Measurements from ENCODE around the gene NCKAP5. TPM values are rescaled to one million over a fixed set of nuclear protein-coding genes. Genes with fewer than 3 reads are reported as not detected.

The NCKAP5 gene
- total and polyA plus RNA-seq, 2 donors (not counting 1 experiment from before 2014, with no cell fraction given): not detected

- Histone ChIP-seq H4K20me1 (ENCODE audit: control insufficient read depth, insufficient read depth, low read length, poor library complexity, severe bottlenecking) (no peaks in the 10 kb centered on the region), H3K36me3 (replicated peaks in 1 of 2; ENCODE audit: control extremely low read depth in 1 of 2, control insufficient read depth in 1 of 2, extremely low read depth in 1 of 2, insufficient read depth in 2 of 2, low read length in 1 of 2) (no peaks in the 10 kb centered on the region), H3K4me3 (ENCODE audit: control extremely low read depth in 1 of 5, extremely low read depth in 1 of 5, insufficient read depth in 1 of 5, low read depth in 2 of 5, low read length in 4 of 5) (no peak overlapping the region), H3K27me3 (replicated peaks in 1 of 4; ENCODE audit: control extremely low read depth in 1 of 4, control insufficient read depth in 3 of 4, insufficient read depth in 4 of 4, low read length in 3 of 4) (peaks cover 0 to 10% (median 0%) of the 10 kb centered on the region in 4 experiments), H3K9me3 (ENCODE audit: control extremely low read depth in 1 of 3, control insufficient read depth in 2 of 3, insufficient read depth in 1 of 3, low read length in 2 of 3) (peaks cover 0 to 4% (median 0%) of the 10 kb centered on the region in 3 donors), H3K4me2 (replicated peaks; ENCODE audit: low read depth, low read length, poor library complexity, severe bottlenecking) (no peak overlapping the region), H3K4me1 (ENCODE audit: control insufficient read depth in 2 of 2, insufficient read depth in 2 of 2, low read length in 2 of 2) (no peaks in the 10 kb centered on the region), H3K79me2 (ENCODE audit: control insufficient read depth, insufficient read depth, low read length) (no peaks in the 10 kb centered on the region), H2AFZ (ENCODE audit: insufficient read depth, low read depth, low read length, poor library complexity, severe bottlenecking) (no peak overlapping the region), H3K9ac (ENCODE audit: low read length) (no peak overlapping the region), H3K27ac (ENCODE audit: low read length in 2 of 2) (no peak overlapping the region)
- ChIA-PET POLR2A (no interaction called here), CTCF (no interaction called here)
- TF ChIP-seq EZH2 (IDR thresholded peaks at IDR 0.05; ENCODE audit: borderline replicate concordance, insufficient read depth, low read depth, low read length, poor library complexity, severe bottlenecking) (no peak), CTCF (IDR thresholded peaks at IDR 0.05) (no peak)
- Mint-ChIP-seq H3K9me3 (ENCODE audit: insufficient read depth) (no peaks in the 10 kb centered on the region), H3K4me3 (no peak overlapping the region), H3K4me1 (peaks cover 1% of the 10 kb centered on the region), H3K27ac (no peak overlapping the region), H3K27me3 (peaks cover 24% of the 10 kb centered on the region)
- intact Hi-C loops (cut with micrococcal nuclease): no loop called here
- ATAC-seq (ENCODE audit: low read depth) (no peak), DNase-seq (no peak)
- 100% methylated on average over 1 of the region's 5 CpGs for WGBS (ENCODE audit: insufficient coverage)
Observed at GRCh38 chr2:133270550-133270949, 297.7 kb downstream of the NCKAP5 start.

- Mint-ChIP-seq H3K27ac (no peak overlapping the region), H3K4me3 (no peak overlapping the region)
- WGBS (ENCODE audit: insufficient coverage): 0% methylated on average over 6 of the region's 17 CpGs
Observed at GRCh38 chr2:133266926-133267590, 301.2 kb downstream of the NCKAP5 start.

More at GRCh38 chr2:133266926-133267590, 301.2 kb downstream of the NCKAP5 start:
- DNase-seq (no peak), ATAC-seq (ENCODE audit: low read depth) (no peak)
- Histone ChIP-seq H3K27me3 (replicated peaks in 1 of 4; ENCODE audit: control extremely low read depth in 1 of 4, control insufficient read depth in 3 of 4, insufficient read depth in 4 of 4, low read length in 3 of 4) (peaks cover 0 to 10% (median 6%) of the 10 kb centered on the region in 4 experiments), H4K20me1 (ENCODE audit: control insufficient read depth, insufficient read depth, low read length, poor library complexity, severe bottlenecking) (no peaks in the 10 kb centered on the region), H3K4me2 (replicated peaks; ENCODE audit: low read depth, low read length, poor library complexity, severe bottlenecking) (no peak overlapping the region), H3K4me1 (ENCODE audit: control insufficient read depth in 2 of 2, insufficient read depth in 2 of 2, low read length in 2 of 2) (no peaks in the 10 kb centered on the region), H3K9me3 (ENCODE audit: control extremely low read depth in 1 of 3, control insufficient read depth in 2 of 3, insufficient read depth in 1 of 3, low read length in 2 of 3) (peaks cover 0 to 4% (median 0%) of the 10 kb centered on the region in 3 donors), H2AFZ (ENCODE audit: insufficient read depth, low read depth, low read length, poor library complexity, severe bottlenecking) (no peak overlapping the region), H3K79me2 (ENCODE audit: control insufficient read depth, insufficient read depth, low read length) (no peaks in the 10 kb centered on the region), H3K36me3 (replicated peaks in 1 of 2; ENCODE audit: control extremely low read depth in 1 of 2, control insufficient read depth in 1 of 2, extremely low read depth in 1 of 2, insufficient read depth in 2 of 2, low read length in 1 of 2) (no peaks in the 10 kb centered on the region), H3K27ac (ENCODE audit: low read length in 2 of 2) (no peak overlapping the region), H3K9ac (ENCODE audit: low read length) (no peak overlapping the region), H3K4me3 (ENCODE audit: control extremely low read depth in 1 of 5, extremely low read depth in 1 of 5, insufficient read depth in 1 of 5, low read depth in 2 of 5, low read length in 4 of 5) (no peak overlapping the region)
- no peaks in the 10 kb centered on the region for H3K9me3 Mint-ChIP-seq (ENCODE audit: insufficient read depth)
- ChIA-PET POLR2A (no interaction called here), CTCF (no interaction called here)
- intact Hi-C loops (cut with micrococcal nuclease): no loop called here
- peaks cover 52% of the 10 kb centered on the region for H3K27me3 Mint-ChIP-seq
- H3K4me1 Mint-ChIP-seq: peaks cover 1% of the 10 kb centered on the region
- TF ChIP-seq EZH2 (IDR thresholded peaks at IDR 0.05; ENCODE audit: borderline replicate concordance, insufficient read depth, low read depth, low read length, poor library complexity, severe bottlenecking) (no peak), CTCF (IDR thresholded peaks at IDR 0.05) (no peak)
